Measurements from ENCODE around the gene TBL1X. TPM values are rescaled to one million over a fixed set of nuclear protein-coding genes. Genes with fewer than 3 reads are reported as not detected.

The TBL1X gene
- polyA plus RNA-seq, 1 donor (not counting 4 experiments of a cell fraction or from before 2014, with no cell fraction given): 2.2 TPM

GRCh38 chrX:9698576-9698975 is 233.7 kb downstream of the TBL1X start:
- no peaks in the 10 kb centered on the region for H3K36me3 ChIP-seq (ENCODE audit: control insufficient read depth in 2 of 2, extremely low read depth in 1 of 2, insufficient read depth in 2 of 2, low read length in 2 of 2)
- H4K20me1 ChIP-seq (ENCODE audit: control insufficient read depth, extremely low read depth, insufficient read depth, low read length): no peaks in the 10 kb centered on the region
- TF ChIP-seq CTCF (optimal IDR thresholded peaks at IDR 0.05 in 1 of 3, IDR thresholded peaks at IDR 0.05 in 1 of 3, conservative IDR thresholded peaks at IDR 0.05 in 1 of 3; ENCODE audit: extremely low read depth in 1 of 3, insufficient read depth in 2 of 3, low read length in 3 of 3): no peak
- no peak for TF ChIP-seq EZH2 (IDR thresholded peaks at IDR 0.05; ENCODE audit: low read length)
- H3K79me2 ChIP-seq (ENCODE audit: control insufficient read depth, insufficient read depth, low read length): no peaks in the 10 kb centered on the region
- FAIRE-seq (no peak), DNase-seq (ENCODE audit: low read depth, low spot score) (no peak)
- no peaks in the 10 kb centered on the region for H3K27me3 ChIP-seq (ENCODE audit: control insufficient read depth, extremely low read depth, insufficient read depth, low read length)
- dilution Hi-C loops (cut with MboI; ENCODE audit: extremely low pct_ligation_motif_present, low sequenced_read_pairs): no loop called here
- H3K9me3 ChIP-seq (ENCODE audit: control insufficient read depth, low read depth, low read length): no peaks in the 10 kb centered on the region
- no peak overlapping the region for H3K27ac ChIP-seq (ENCODE audit: control insufficient read depth, insufficient read depth, low read length)
- H3K4me1 ChIP-seq (ENCODE audit: control insufficient read depth, extremely low read depth, insufficient read depth, low read length): no peaks in the 10 kb centered on the region
- H3K4me2 ChIP-seq (ENCODE audit: control insufficient read depth, extremely low read depth, insufficient read depth, low read depth, low read length): no peak overlapping the region
- H2AFZ ChIP-seq (ENCODE audit: control insufficient read depth, low read length): no peak overlapping the region
- H3K9me1 ChIP-seq (ENCODE audit: control insufficient read depth, extremely low read depth, insufficient read depth, low read length): no peaks in the 10 kb centered on the region
- no peak overlapping the region for H3K9ac ChIP-seq (ENCODE audit: control insufficient read depth, extremely low read depth, insufficient read depth, low read length)
- no peak overlapping the region for H3K4me3 ChIP-seq (ENCODE audit: control insufficient read depth in 2 of 3, extremely low read depth in 1 of 3, insufficient read depth in 2 of 3, low read depth in 1 of 3, low read length in 3 of 3)

- no peak overlapping the region for H3K4me2 ChIP-seq (ENCODE audit: control insufficient read depth, extremely low read depth, insufficient read depth, low read depth, low read length)
- no peaks in the 10 kb centered on the region for H3K4me1 ChIP-seq (ENCODE audit: control insufficient read depth, extremely low read depth, insufficient read depth, low read length)
- H3K79me2 ChIP-seq (ENCODE audit: control insufficient read depth, insufficient read depth, low read length): no peaks in the 10 kb centered on the region
- H3K27me3 ChIP-seq (ENCODE audit: control insufficient read depth, extremely low read depth, insufficient read depth, low read length): no peaks in the 10 kb centered on the region
- dilution Hi-C loops (cut with MboI; ENCODE audit: extremely low pct_ligation_motif_present, low sequenced_read_pairs): no loop called here
- H2AFZ ChIP-seq (ENCODE audit: control insufficient read depth, low read length): no peak overlapping the region
- H3K27ac ChIP-seq (ENCODE audit: control insufficient read depth, insufficient read depth, low read length): no peak overlapping the region
- H3K9me1 ChIP-seq (ENCODE audit: control insufficient read depth, extremely low read depth, insufficient read depth, low read length): no peaks in the 10 kb centered on the region
- no peak overlapping the region for H3K9ac ChIP-seq (ENCODE audit: control insufficient read depth, extremely low read depth, insufficient read depth, low read length)
- no peak overlapping the region for H3K4me3 ChIP-seq (ENCODE audit: control insufficient read depth in 2 of 3, extremely low read depth in 1 of 3, insufficient read depth in 2 of 3, low read depth in 1 of 3, low read length in 3 of 3)
- no peaks in the 10 kb centered on the region for H4K20me1 ChIP-seq (ENCODE audit: control insufficient read depth, extremely low read depth, insufficient read depth, low read length)
- DNase-seq (ENCODE audit: low read depth, low spot score): no peak
- H3K36me3 ChIP-seq (ENCODE audit: control insufficient read depth in 2 of 2, extremely low read depth in 1 of 2, insufficient read depth in 2 of 2, low read length in 2 of 2): no peaks in the 10 kb centered on the region
- TF ChIP-seq CTCF (optimal IDR thresholded peaks at IDR 0.05 in 1 of 3, IDR thresholded peaks at IDR 0.05 in 1 of 3, conservative IDR thresholded peaks at IDR 0.05 in 1 of 3; ENCODE audit: extremely low read depth in 1 of 3, insufficient read depth in 2 of 3, low read length in 3 of 3): no peak
- no peak for TF ChIP-seq EZH2 (IDR thresholded peaks at IDR 0.05; ENCODE audit: low read length)
- no peak for FAIRE-seq
- no peaks in the 10 kb centered on the region for H3K9me3 ChIP-seq (ENCODE audit: control insufficient read depth, low read depth, low read length)
Measured at GRCh38 chrX:9700555-9700954, 235.7 kb downstream of the TBL1X start.

Measured in keratinocyte (primary cell).